Spleen (tissue), 11 donors: Measurements from ENCODE around the gene PRDM7. TPM values are rescaled to one million over a fixed set of nuclear protein-coding genes. Genes with fewer than 3 reads are reported as not detected.
"Not testable (repeated sequence)": the region's sequence is repeated elsewhere in the genome, so short reads cannot be mapped to it uniquely, and the experiment has no call there.

Source experiments
- DNase-seq: peaks from one replicate; pipeline ENCODE4 v3.0.0-alpha.2; 2020
- H3K27ac ChIP-seq, 8 donors: fragments of 200-600 bp; sonication (generic) in 7 of 8; 1 replicate in 4 of 8; 2 replicates in 4 of 8; pipeline versions ENCODE4 v1.5.0 to v1.8.0; 2016 to 2021; ENCODE audit warnings: inconsistent platforms in 4 of 8, mild to moderate bottlenecking in 4 of 8, moderate library complexity in 1 of 8
- H3K27me3 ChIP-seq, 7 donors: fragments of 200-600 bp; sonication (generic) in 6 of 7; replicated peaks in 1 of 7; 1 replicate in 4 of 7; 2 replicates in 3 of 7; pipeline versions ENCODE4 v1.5.0 to v1.8.0; 2016 to 2021; ENCODE audit warnings: inconsistent platforms in 3 of 7, mild to moderate bottlenecking in 1 of 7
- H3K36me3 ChIP-seq, 6 donors: fragments of 200-600 bp; sonication (generic) in 5 of 6; 1 replicate in 4 of 6; 2 replicates in 2 of 6; pipeline versions ENCODE4 v1.5.0 to v1.8.0; 2016 to 2021; ENCODE audit warnings: inconsistent platforms in 2 of 6
- H3K4me1 ChIP-seq, 6 donors: fragments of 200-600 bp; sonication (generic) in 5 of 6; 1 replicate in 3 of 6; 2 replicates in 3 of 6; pipeline versions ENCODE4 v1.5.0 to v1.8.0; 2016 to 2021; ENCODE audit warnings: inconsistent platforms in 3 of 6
- H3K4me3 ChIP-seq, 8 donors: fragments of 200-600 bp; sonication (generic) in 7 of 8; 1 replicate in 4 of 8; 2 replicates in 4 of 8; pipeline versions ENCODE4 v1.5.0 to v1.8.0; 2016 to 2021; ENCODE audit warnings: inconsistent platforms in 4 of 8, mild to moderate bottlenecking in 4 of 8, moderate library complexity in 2 of 8
- H3K9me3 ChIP-seq, 8 donors: fragments of 200-600 bp; sonication (generic) in 7 of 8; 1 replicate in 4 of 8; 2 replicates in 4 of 8; pipeline versions ENCODE4 v1.5.0 to v1.8.0; 2016 to 2021; ENCODE audit warnings: inconsistent platforms in 4 of 8
- POLR2AphosphoS5 ChIP-seq, 3 donors: sonication (generic); formaldehyde crosslinking; IDR thresholded peaks; one replicate each; pipeline ENCODE4 v1.5.1; 2017; ENCODE audit warnings: antibody characterized with exemption in 3 of 3
- WGBS, 5 donors: extraction: QIAGEN DNeasy Blood & Tissue Kit in 3 of 5; methylation state at CpG; one replicate each; pipeline versions ENCODE4 v1.1.5 to v1.1.7; 2013 to 2018; 5-methylcytosine and 5-hydroxymethylcytosine counted together
- intact Hi-C: fragments of 100-400 bp; cut with DNase I; formaldehyde crosslinking; loops from one replicate; pipeline ENCODE4 v1.15.0; 2023; ENCODE audit warnings: low total_unique reads
- polyA plus RNA-seq, 3 donors: library from polyadenylated mRNA; stranded (reverse); fragments of 200-250 nt; gene quantifications; one replicate each; pipeline ENCODE4 v1.2.1, GENCODE V29; 2013
- total RNA-seq, 7 donors: library from RNA; depleted of rRNA in 3 of 7; stranded (reverse); fragments of >200 nt in 3 of 7; fragmentation: NEBNext Ultra II Directional in 4 of 7; extraction: Animal tissue kit (Norgen Biotek cat#: 25700) in 4 of 7; gene quantifications; one replicate each; pipeline versions ENCODE4 v1.1.0 to v1.2.1, GENCODE V29; 2016 to 2021
- donor health status: healthy with polysubstance abuse.
- donor health status: DM: no; HTN: no; CAD: no; lungs with moderate emphysema.
- donor health status: DM: no; HTN: no; CAD: no.
- donor health status: Bipolar disorder and iron deficiency.
- donor health status: healthy.
- donor health status: DM: no; HTN: no; CAD: no.
- donor health status: DM: yes; HTN: yes; CAD: no.

PRDM7 gene
- total and polyA plus RNA-seq, 10 donors = not detected

DNA sequence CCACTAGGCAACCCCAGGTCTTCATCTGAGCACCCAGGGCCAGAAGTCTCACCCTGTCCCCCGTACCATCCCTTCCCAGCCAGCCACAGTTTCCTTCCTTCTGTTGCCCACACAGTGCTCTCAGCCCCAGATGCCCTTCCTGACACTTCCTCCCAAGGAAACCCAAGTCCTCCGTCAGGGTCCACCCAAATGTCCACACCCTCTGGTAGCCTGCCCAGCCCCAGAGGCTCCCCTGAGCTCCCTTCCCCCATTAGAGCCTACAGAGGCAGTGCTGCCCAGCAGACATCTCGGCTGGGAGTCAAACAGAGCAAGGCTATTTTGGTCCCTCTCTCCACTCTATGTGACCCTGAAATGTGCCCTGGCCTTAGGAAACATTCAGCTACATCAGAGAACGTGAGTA is 23.7 kb upstream of the PRDM7 start:
- H3K4me1 ChIP-seq = peaks cover 0 to 11% (median 0%) of the 10 kb centered on the region in 6 donors
- H3K4me3 ChIP-seq, H3K9me3 ChIP-seq, H3K27me3 ChIP-seq, H3K36me3 ChIP-seq, DNase-seq, H3K27ac ChIP-seq, intact Hi-C loops: not testable (repeated sequence)
- no CpG with 5 or more reads among the region's 4 CpGs for WGBS, 5 donors

- H3K27me3 ChIP-seq, intact Hi-C loops, H3K4me1 ChIP-seq, H3K4me3 ChIP-seq, H3K9me3 ChIP-seq, DNase-seq, H3K36me3 ChIP-seq: not testable (repeated sequence)
- TF ChIP-seq POLR2AphosphoS5 (IDR thresholded peaks at IDR 0.05) = peak in 1 of 3 donors; percentile 42
- WGBS, 5 donors = 22 to 62% (median 39%) methylated on average over 4 of the region's 5 CpGs
- H3K27ac ChIP-seq = peak overlapping the region in 7 of 8 donors; percentile 63 to 89 (median 76)
These were observed 23.1 kb upstream of the PRDM7 start for GRCh38 chr16:90100229-90100628.

DNA sequence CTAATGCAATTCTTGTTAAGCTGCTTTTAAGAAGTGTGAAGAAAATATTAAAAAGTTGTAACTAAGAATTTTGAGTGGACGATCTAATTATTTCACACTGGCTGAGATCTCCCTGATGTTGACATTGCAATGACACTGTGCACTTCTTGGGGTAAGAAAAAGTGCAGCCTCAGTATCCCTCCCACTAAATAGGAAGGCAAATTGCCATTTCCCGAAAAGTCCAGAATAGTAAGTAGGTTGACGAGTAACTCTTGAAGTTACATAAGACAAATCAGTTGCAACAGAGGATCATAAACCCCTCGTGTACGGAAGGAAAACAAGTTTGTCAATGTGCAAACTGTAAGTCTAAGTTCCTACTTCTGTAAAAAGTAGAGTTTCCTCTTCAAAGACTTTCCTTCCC is 21.8 kb upstream of the PRDM7 start:
- H3K27ac ChIP-seq = peak overlapping the region in 7 of 8 donors; percentile 63 to 89 (median 76)
- H3K4me1 ChIP-seq, H3K36me3 ChIP-seq, intact Hi-C loops, H3K27me3 ChIP-seq, DNase-seq, H3K9me3 ChIP-seq, H3K4me3 ChIP-seq: not testable (repeated sequence)
- 29 to 64% (median 43%) methylated on average over 1 to 3 of the region's 5 CpGs for WGBS, 5 donors

GRCh38 chr16:90097010-90097684 is 20.0 kb upstream of the PRDM7 start:
- H3K27me3 ChIP-seq, H3K36me3 ChIP-seq, H3K4me3 ChIP-seq, intact Hi-C loops, H3K9me3 ChIP-seq, DNase-seq, H3K4me1 ChIP-seq: not testable (repeated sequence)
- H3K27ac ChIP-seq = peak overlapping the region in 2 of 8 donors; percentile 50 to 89
- WGBS, 5 donors = 74 to 86% (median 81%) methylated on average over 8 to 9 of the region's 9 CpGs

GRCh38 chr16:90094791-90095190 is 17.7 kb upstream of the PRDM7 start:
- H3K9me3 ChIP-seq, DNase-seq, H3K4me1 ChIP-seq, intact Hi-C loops, H3K27me3 ChIP-seq, H3K27ac ChIP-seq, H3K4me3 ChIP-seq, H3K36me3 ChIP-seq: not testable (repeated sequence)
- WGBS, 5 donors = 84 to 95% (median 89%) methylated on average over 8 to 22 of the region's 22 CpGs

DNA sequence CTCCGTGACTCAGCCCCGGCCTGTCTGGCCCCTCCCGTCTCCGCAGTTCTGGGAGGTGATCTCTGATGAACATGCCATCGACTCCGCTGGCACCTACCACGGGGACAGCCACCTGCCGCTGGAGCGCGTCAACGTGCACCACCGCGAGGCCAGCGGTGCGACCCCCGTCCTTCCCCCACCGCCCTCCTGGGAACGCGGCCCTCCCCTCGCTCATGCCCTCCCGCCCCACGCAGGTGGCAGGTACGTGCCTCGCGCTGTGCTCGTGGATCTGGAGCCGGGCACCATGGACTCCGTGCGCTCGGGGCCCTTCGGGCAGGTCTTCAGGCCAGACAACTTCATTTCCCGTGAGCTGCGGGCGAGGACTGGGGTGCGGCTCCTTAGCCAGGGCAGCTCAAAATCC is 17.2 kb upstream of the PRDM7 start:
- H3K27ac ChIP-seq, H3K4me3 ChIP-seq, H3K36me3 ChIP-seq, intact Hi-C loops, DNase-seq, H3K4me1 ChIP-seq, H3K9me3 ChIP-seq, H3K27me3 ChIP-seq: not testable (repeated sequence)
- 80 to 97% (median 95%) methylated on average over 2 to 35 of the region's 35 CpGs for WGBS, 5 donors

DNA sequence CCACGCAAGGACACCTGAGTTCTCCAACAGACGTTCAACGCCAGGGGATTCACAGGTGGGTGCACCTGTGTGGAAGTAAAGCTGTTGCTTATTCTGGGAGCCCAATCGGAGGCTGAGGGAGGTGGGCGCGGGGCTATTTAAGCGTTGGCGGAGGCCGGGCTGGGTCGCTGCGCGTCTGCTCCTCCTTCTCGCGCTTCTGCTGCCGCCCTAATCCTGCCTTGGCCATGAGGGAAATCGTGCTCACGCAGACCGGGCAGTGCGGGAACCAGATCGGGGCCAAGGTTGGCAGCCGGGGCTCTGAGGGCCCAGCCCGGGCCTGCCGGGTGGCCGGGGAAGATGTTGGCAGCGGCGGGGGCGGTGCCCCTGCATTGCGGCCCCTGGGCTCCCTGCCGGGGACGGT is 16.7 kb upstream of the PRDM7 start:
- H3K27ac ChIP-seq, H3K27me3 ChIP-seq, H3K36me3 ChIP-seq, H3K4me1 ChIP-seq, DNase-seq, H3K9me3 ChIP-seq, H3K4me3 ChIP-seq, intact Hi-C loops: not testable (repeated sequence)
- WGBS, 5 donors = 84 to 94% (median 90%) methylated on average over 19 to 30 of the region's 30 CpGs

DNA sequence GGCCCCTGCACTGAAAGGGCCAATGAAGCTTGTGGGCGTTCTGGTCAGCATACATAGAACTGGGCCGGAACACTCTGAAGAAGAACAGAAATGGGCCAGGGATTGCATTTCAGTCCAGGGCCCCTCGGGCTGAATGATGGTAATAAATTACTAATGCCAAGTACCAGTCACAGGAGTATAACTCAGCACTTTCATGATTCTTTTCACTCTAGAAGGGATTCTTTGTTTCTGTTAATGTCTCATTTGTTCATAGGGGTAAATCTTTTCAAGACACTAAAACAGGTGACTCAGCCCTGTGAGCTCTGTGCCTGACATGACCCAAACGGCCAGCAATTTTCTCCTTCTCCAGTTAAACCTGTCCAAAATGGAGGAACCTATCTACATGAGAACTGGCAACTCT is 15.7 kb upstream of the PRDM7 start:
- H3K4me1 ChIP-seq, DNase-seq, H3K9me3 ChIP-seq, H3K36me3 ChIP-seq, intact Hi-C loops, H3K27ac ChIP-seq, H3K4me3 ChIP-seq, H3K27me3 ChIP-seq: not testable (repeated sequence)
- WGBS, 5 donors = 41 to 57% (median 53%) methylated on average over 4 of the region's 4 CpGs
